Left ventricle myocardium inferior (tissue), 1 donor: ENCODE measurements around the gene TRNP1. TPM values are rescaled to one million over a fixed set of nuclear protein-coding genes. Genes with fewer than 3 reads are reported as not detected.

Source experiments
- DNase-seq: peaks from one replicate; pipeline ENCODE4 v3.0.0-alpha.2; 2020
- H3K27ac ChIP-seq: fragments of 200-600 bp; replicated peaks from 2 replicates; pipeline ENCODE4 v1.8.0; 2021
- H3K27me3 ChIP-seq: fragments of 200-600 bp; 2 replicates; pipeline ENCODE4 v1.8.0; 2021; ENCODE audit warnings: low read depth
- H3K36me3 ChIP-seq: fragments of 200-600 bp; 2 replicates; pipeline ENCODE4 v1.8.0; 2021
- H3K4me1 ChIP-seq: fragments of 200-600 bp; 2 replicates; pipeline ENCODE4 v1.8.0; 2021
- H3K4me3 ChIP-seq: fragments of 200-600 bp; 2 replicates; pipeline ENCODE4 v1.8.0; 2021; ENCODE audit warnings: mild to moderate bottlenecking, moderate library complexity
- H3K9me3 ChIP-seq: fragments of 200-600 bp; replicated peaks from 2 replicates; pipeline ENCODE4 v1.8.0; 2021
- intact Hi-C: fragments of 100-400 bp; cut with micrococcal nuclease; formaldehyde crosslinking; loops from one replicate; pipeline ENCODE4 v1.11.0; 2022
- total RNA-seq: library from RNA; stranded (reverse); fragmentation: NEBNext Ultra II Directional; extraction: Animal tissue kit (Norgen Biotek cat#: 25700); gene quantifications from one replicate; pipeline ENCODE4 v1.2.1, GENCODE V29; 2021
- TF ChIP-seq, protein P1 (sequence below): fragments of 200-600 bp; IDR thresholded peaks from 2 replicates; pipeline ENCODE4 v1.8.0; 2021; ENCODE audit warnings: antibody characterized with exemption, mild to moderate bottlenecking, borderline replicate concordance
- donor health status: DM: no; HTN: yes; CAD: no; lungs with severe emphysema.

The TRNP1 gene
- total RNA-seq, 1 donor from 2014 or later: 35.7 TPM

DNA sequence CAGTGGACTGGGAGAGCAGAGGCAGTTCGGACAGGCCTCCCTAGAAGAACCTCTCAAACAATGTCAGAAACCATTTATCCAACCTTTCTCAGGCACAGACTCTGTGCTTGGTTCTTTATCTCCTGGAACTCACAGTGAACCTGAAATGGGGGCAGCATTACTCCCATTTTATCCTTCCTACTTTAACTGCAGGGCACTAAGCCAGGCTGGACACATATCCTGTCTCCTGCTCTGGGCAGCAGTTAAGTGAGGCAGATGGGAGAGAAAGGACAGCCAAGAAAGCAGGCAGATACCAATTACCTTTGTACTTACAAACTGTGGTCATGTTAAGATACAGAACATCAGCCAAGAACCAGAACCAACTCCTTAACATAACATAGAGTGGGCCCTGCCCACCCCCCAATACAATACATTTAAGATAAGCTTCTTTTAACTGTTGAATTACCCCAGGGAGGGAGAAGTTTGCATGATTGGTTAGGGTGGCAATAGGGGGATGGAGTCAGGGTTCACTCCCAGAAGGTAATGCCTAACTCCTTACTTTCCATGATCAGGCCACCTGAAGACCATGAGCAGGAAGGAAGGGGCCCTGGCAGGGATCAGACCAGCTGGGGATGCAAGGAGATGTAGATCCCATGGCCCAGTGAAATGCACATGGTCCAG lies 44.1 kb upstream of the TRNP1 start:
- intact Hi-C loops: no loop called here
- no peak for DNase-seq
- peaks cover 47% of the 10 kb centered on the region for H3K4me1 ChIP-seq
- H3K4me3 ChIP-seq: no peak overlapping the region
- H3K9me3 ChIP-seq: no peaks in the 10 kb centered on the region
- peak overlapping the region; percentile 69 for H3K27ac ChIP-seq
- peaks cover 29% of the 10 kb centered on the region for H3K36me3 ChIP-seq
- H3K27me3 ChIP-seq: peaks cover 3% of the 10 kb centered on the region
- TF ChIP-seq, protein P1, sequence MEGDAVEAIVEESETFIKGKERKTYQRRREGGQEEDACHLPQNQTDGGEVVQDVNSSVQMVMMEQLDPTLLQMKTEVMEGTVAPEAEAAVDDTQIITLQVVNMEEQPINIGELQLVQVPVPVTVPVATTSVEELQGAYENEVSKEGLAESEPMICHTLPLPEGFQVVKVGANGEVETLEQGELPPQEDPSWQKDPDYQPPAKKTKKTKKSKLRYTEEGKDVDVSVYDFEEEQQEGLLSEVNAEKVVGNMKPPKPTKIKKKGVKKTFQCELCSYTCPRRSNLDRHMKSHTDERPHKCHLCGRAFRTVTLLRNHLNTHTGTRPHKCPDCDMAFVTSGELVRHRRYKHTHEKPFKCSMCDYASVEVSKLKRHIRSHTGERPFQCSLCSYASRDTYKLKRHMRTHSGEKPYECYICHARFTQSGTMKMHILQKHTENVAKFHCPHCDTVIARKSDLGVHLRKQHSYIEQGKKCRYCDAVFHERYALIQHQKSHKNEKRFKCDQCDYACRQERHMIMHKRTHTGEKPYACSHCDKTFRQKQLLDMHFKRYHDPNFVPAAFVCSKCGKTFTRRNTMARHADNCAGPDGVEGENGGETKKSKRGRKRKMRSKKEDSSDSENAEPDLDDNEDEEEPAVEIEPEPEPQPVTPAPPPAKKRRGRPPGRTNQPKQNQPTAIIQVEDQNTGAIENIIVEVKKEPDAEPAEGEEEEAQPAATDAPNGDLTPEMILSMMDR: no peak

DNA sequence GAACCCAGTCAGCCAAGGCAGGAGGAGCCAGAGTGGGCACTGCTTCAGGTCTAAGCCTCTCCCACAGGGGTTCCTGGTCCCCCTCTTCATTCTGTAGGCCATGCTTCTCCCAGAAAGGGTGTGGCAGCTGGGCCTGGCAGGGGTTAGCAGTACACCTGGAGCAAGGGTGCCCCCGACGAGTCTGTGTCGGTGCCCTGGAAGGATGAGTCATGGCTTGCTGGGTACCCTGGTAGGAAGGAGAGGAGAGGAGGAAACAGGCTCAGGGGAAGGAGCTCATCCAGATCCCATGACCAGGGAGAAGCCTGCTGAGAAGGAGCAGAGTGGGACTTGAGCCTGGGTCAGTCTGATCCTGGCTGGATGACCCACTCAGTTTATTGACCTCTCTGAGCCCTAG lies 43.6 kb upstream of the TRNP1 start:
- intact Hi-C loops: no loop called here
- H3K27ac ChIP-seq: peak overlapping the region; percentile 69
- DNase-seq: no peak

DNA sequence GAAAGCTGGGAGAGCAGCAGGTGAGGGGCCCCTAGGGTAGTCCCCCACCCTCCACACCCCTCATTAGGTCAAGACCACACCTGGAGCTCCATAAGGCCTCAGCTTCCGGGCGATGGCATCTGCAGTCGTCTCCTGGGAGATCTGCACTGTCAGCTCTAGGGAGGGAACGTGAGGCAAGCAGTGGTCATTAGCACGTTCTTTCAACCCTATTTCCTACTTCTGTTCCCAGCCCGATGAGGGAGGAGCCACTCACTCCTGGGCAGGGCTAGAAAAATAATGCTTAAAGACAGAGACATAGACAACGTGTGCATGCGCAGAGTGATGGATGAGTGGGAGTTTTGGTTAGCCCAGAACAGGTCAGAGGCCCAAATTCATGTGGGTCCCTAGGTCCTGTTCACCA lies 42.9 kb upstream of the TRNP1 start:
- Histone ChIP-seq H3K27ac (no peak overlapping the region), H3K36me3 (peaks cover 16% of the 10 kb centered on the region), H3K9me3 (peaks cover 2% of the 10 kb centered on the region), H3K4me3 (no peak overlapping the region), H3K27me3 (peaks cover 3% of the 10 kb centered on the region), H3K4me1 (peaks cover 35% of the 10 kb centered on the region)
- intact Hi-C loops: no loop called here
- DNase-seq: no peak
- TF ChIP-seq, protein P1: no peak

More for the DNA sequence above, 43.6 kb upstream of the TRNP1 start:
- Histone ChIP-seq H3K36me3 (peaks cover 23% of the 10 kb centered on the region), H3K4me1 (peaks cover 42% of the 10 kb centered on the region), H3K4me3 (no peak overlapping the region), H3K27me3 (peaks cover 3% of the 10 kb centered on the region), H3K9me3 (no peaks in the 10 kb centered on the region)
- TF ChIP-seq, protein P1: no peak

DNA sequence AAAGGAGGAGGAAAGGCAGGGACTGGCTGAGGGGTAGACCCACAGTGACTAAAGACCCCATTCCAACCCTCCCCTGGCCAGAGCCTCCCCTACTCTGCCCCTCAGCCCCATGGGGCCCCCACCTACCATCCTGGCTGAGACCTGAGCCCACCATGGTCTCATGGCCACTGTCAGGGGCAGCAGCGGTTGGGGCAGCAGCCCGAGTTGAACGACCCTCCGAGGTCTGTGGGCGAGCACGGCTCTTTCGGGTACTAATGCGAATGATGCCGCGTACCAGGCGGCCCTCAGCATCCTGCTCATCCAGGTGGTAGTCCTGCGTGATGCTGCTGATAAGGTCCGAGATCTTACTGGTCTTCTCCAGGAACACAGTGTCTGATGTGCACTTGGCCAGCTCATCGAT lies 42.3 kb upstream of the TRNP1 start:
- H3K4me1 ChIP-seq: peaks cover 29% of the 10 kb centered on the region
- peaks cover 8% of the 10 kb centered on the region for H3K9me3 ChIP-seq
- TF ChIP-seq, protein P1: no peak
- no peak for DNase-seq
- H3K36me3 ChIP-seq: peaks cover 10% of the 10 kb centered on the region
- H3K27me3 ChIP-seq: peaks cover 5% of the 10 kb centered on the region
- H3K27ac ChIP-seq: no peak overlapping the region
- intact Hi-C loops: no loop called here
- no peak overlapping the region for H3K4me3 ChIP-seq

DNA sequence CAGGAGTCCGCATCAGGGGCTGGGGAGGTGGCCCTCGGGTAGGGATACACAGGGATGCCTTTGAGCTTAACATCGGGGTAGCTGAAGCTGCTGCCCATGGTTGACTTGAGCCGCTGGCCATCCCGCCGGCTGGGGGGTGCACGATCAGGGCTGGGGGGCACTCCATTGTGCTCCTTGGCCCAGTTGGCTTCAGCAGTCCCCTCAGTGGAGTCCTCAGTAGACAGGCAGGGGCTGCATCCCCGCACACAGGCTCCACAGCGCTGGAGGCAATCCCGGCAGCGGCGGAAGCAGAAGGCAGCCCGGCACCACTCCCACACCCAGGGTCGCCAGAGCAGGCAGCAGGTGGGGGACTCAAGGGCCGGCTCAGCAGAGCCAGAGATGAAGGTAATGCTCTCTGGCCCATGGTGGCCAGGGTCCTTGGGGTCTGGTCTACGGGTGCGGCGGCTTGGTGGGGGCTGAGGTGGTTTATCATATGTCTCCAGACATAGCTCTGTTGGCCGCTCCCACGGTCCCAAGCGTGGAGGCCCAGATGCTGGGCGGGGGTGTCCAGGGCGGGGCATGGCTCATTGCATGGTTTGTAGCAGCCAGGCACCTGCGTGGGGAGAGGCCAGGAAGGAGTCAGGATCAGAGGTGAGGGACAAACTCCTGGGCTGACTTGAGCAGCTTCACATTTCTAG lies 41.5 kb upstream of the TRNP1 start:
- intact Hi-C loops: no loop called here
- H3K9me3 ChIP-seq: peaks cover 15% of the 10 kb centered on the region
- no peak overlapping the region for H3K4me3 ChIP-seq
- DNase-seq: no peak
- H3K27me3 ChIP-seq: peaks cover 12% of the 10 kb centered on the region
- H3K36me3 ChIP-seq: peaks cover 3% of the 10 kb centered on the region
- TF ChIP-seq, protein P1: no peak
- H3K27ac ChIP-seq: no peak overlapping the region
- peaks cover 21% of the 10 kb centered on the region for H3K4me1 ChIP-seq
